ENCODE measurements around the gene YRDC. TPM values are rescaled to one million over a fixed set of nuclear protein-coding genes. Genes with fewer than 3 reads are reported as not detected.

The YRDC gene
- total RNA-seq, 1 donor from 2014 or later: 14.0 TPM

Other genes starting within 250 kb of the YRDC start
- gene GNL2, start 212.3 kb downstream of the YRDC start, total RNA-seq: 50.0 and 55.0 TPM in 2 replicates
- not detected in 2 replicates for gene RSPO1, start 173.3 kb downstream of the YRDC start, total RNA-seq
- 19.3 and 20.6 TPM in 2 replicates for gene CDCA8, start 115.7 kb downstream of the YRDC start, total RNA-seq
- gene EPHA10, start 43.1 kb downstream of the YRDC start, total RNA-seq: 5.1 and 6.2 TPM in 2 replicates
- 23.2 and 23.8 TPM in 2 replicates for gene MANEAL, start 14.4 kb downstream of the YRDC start, total RNA-seq
- 43.6 and 43.9 TPM in 2 replicates for gene C1orf122, start 418 bp downstream of the YRDC start, total RNA-seq
- 15.3 and 20.4 TPM in 2 replicates for gene MTF1, start 51.4 kb upstream of the YRDC start, total RNA-seq
- gene INPP5B, start 138.8 kb upstream of the YRDC start, total RNA-seq: 21.1 and 21.9 TPM in 2 replicates
- gene SF3A3, start 181.8 kb upstream of the YRDC start, total RNA-seq: 73.8 and 77.3 TPM in 2 replicates
- gene FHL3, start 197.3 kb upstream of the YRDC start, total RNA-seq: 16.5 and 17.6 TPM in 2 replicates
- 23.8 and 27.2 TPM in 2 replicates for gene UTP11, start 204.5 kb upstream of the YRDC start, total RNA-seq
- gene POU3F1, start 238.6 kb upstream of the YRDC start, total RNA-seq: 0.31 and 0.43 TPM in 2 replicates